ENCODE measurements around the gene STXBP6.

STXBP6 gene

DNA sequence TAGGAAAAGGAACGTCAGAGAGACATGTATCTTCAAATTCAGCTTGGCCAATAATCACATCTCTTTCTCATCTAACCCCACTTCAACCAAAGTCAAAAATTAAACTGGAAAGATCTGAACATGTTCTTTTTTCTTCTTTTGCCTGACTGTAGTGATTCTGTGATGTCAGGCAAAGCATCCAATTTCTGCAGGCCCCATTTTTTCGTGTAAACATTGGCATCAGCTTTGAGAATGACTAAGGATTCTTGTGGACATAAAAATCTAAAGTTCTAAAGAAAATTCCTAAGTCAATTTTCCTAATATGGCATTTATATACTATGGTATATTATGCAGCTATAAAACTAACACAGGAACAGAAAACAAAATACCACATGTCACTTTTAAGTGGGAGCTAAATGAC lies 89.1 kb downstream of the STXBP6 start:
- H3K36me3 ChIP-seq (ENCODE audit: low read length) = no peaks in the 10 kb centered on the region
- TF ChIP-seq, protein P1, sequence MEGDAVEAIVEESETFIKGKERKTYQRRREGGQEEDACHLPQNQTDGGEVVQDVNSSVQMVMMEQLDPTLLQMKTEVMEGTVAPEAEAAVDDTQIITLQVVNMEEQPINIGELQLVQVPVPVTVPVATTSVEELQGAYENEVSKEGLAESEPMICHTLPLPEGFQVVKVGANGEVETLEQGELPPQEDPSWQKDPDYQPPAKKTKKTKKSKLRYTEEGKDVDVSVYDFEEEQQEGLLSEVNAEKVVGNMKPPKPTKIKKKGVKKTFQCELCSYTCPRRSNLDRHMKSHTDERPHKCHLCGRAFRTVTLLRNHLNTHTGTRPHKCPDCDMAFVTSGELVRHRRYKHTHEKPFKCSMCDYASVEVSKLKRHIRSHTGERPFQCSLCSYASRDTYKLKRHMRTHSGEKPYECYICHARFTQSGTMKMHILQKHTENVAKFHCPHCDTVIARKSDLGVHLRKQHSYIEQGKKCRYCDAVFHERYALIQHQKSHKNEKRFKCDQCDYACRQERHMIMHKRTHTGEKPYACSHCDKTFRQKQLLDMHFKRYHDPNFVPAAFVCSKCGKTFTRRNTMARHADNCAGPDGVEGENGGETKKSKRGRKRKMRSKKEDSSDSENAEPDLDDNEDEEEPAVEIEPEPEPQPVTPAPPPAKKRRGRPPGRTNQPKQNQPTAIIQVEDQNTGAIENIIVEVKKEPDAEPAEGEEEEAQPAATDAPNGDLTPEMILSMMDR (IDR thresholded peaks at IDR 0.05; ENCODE audit: insufficient read depth, low read length, poor library complexity, severe bottlenecking) = no peak
- no peak for TF ChIP-seq EZH2phosphoT487 (conservative IDR thresholded peaks at IDR 0.05; ENCODE audit: low read length)
- H3K9me3 ChIP-seq (ENCODE audit: insufficient read depth, low read length) = no peaks in the 10 kb centered on the region
- no peak overlapping the region for H3K4me2 ChIP-seq (ENCODE audit: low read depth, low read length, poor library complexity, severe bottlenecking)
- no peak overlapping the region for H3K27ac ChIP-seq (ENCODE audit: low read depth, low read length)
- no peak overlapping the region for H3K9ac ChIP-seq (ENCODE audit: low read length)
- no peaks in the 10 kb centered on the region for H4K20me1 ChIP-seq (ENCODE audit: low read depth, low read length)
- no peaks in the 10 kb centered on the region for H3K27me3 ChIP-seq (ENCODE audit: low read length)
- H3K4me3 ChIP-seq (ENCODE audit: insufficient read depth, low read length, poor library complexity, severe bottlenecking) = no peak overlapping the region
- H2AFZ ChIP-seq (ENCODE audit: low read depth, low read length, severe bottlenecking) = no peak overlapping the region
- no peaks in the 10 kb centered on the region for H3F3A ChIP-seq (ENCODE audit: insufficient read depth)
- H3K79me2 ChIP-seq (ENCODE audit: insufficient read depth, low read length) = no peaks in the 10 kb centered on the region
- H3K9me2 ChIP-seq (replicated peaks; ENCODE audit: insufficient read depth, low read length) = no peaks in the 10 kb centered on the region

DNA sequence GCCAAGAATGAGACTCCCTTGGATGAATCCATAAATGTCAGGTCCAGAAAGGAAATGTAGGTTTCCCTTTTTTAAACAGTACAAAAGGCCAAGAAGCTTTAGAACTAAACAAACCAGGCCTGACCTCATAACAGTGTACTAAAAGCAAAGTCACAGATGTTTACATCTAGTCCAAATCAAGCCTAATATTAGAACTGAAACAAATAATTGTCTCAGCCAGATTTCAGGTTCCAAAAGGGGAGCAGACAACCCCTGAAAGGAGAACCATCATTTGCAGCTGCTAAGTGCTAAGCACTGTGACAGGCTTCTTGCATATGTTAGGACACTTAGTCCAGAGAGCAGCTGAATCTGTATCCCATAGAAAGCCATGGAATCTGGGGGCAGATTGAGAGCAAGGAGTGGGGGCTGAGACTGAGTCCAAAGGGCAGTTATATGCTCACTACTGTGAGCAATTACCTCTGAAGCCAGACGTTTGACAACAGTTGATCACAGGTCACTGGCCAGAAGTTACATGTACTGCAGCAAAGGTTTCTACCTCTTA lies 90.1 kb downstream of the STXBP6 start:
- no peaks in the 10 kb centered on the region for H3F3A ChIP-seq (ENCODE audit: insufficient read depth)
- no peak overlapping the region for H3K4me2 ChIP-seq (ENCODE audit: low read depth, low read length, poor library complexity, severe bottlenecking)
- no peaks in the 10 kb centered on the region for H3K79me2 ChIP-seq (ENCODE audit: insufficient read depth, low read length)
- H3K9me2 ChIP-seq (replicated peaks; ENCODE audit: insufficient read depth, low read length) = no peaks in the 10 kb centered on the region
- TF ChIP-seq EZH2phosphoT487 (conservative IDR thresholded peaks at IDR 0.05; ENCODE audit: low read length) = no peak
- TF ChIP-seq, protein P1 (IDR thresholded peaks at IDR 0.05; ENCODE audit: insufficient read depth, low read length, poor library complexity, severe bottlenecking) = no peak
- H3K27me3 ChIP-seq (ENCODE audit: low read length) = no peaks in the 10 kb centered on the region
- no peak overlapping the region for H2AFZ ChIP-seq (ENCODE audit: low read depth, low read length, severe bottlenecking)
- no peaks in the 10 kb centered on the region for H3K36me3 ChIP-seq (ENCODE audit: low read length)
- no peak overlapping the region for H3K27ac ChIP-seq (ENCODE audit: low read depth, low read length)
- no peaks in the 10 kb centered on the region for H3K9me3 ChIP-seq (ENCODE audit: insufficient read depth, low read length)
- no peak overlapping the region for H3K4me3 ChIP-seq (ENCODE audit: insufficient read depth, low read length, poor library complexity, severe bottlenecking)
- no peaks in the 10 kb centered on the region for H4K20me1 ChIP-seq (ENCODE audit: low read depth, low read length)
- no peak overlapping the region for H3K9ac ChIP-seq (ENCODE audit: low read length)

DNA sequence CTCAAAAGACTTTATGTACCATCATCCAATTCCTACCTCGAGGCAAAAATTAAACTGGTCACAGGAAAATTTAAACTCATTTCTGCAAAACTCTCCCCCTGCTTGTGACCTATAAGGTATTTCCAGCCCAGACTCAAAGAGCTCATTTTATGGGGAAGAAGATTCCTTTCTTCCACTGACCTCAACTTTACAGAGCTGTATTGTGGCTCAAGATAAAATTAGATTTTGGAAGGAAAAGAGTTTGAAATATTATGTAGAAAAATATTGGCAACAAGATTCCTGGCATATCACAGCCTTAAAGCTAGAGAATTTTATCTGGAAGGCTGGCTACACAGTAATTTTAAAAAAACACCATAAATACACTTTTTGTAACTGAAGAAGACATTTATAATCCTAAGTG lies 91.7 kb downstream of the STXBP6 start:
- Histone ChIP-seq H3K4me3 (ENCODE audit: insufficient read depth, low read length, poor library complexity, severe bottlenecking) (no peak overlapping the region), H2AFZ (ENCODE audit: low read depth, low read length, severe bottlenecking) (no peak overlapping the region), H3K9me2 (replicated peaks; ENCODE audit: insufficient read depth, low read length) (no peaks in the 10 kb centered on the region), H3K79me2 (ENCODE audit: insufficient read depth, low read length) (no peaks in the 10 kb centered on the region), H3K27ac (ENCODE audit: low read depth, low read length) (no peak overlapping the region), H3K9me3 (ENCODE audit: insufficient read depth, low read length) (no peaks in the 10 kb centered on the region), H3K4me2 (ENCODE audit: low read depth, low read length, poor library complexity, severe bottlenecking) (no peak overlapping the region), H3K27me3 (ENCODE audit: low read length) (no peaks in the 10 kb centered on the region), H3K9ac (ENCODE audit: low read length) (no peak overlapping the region), H3K36me3 (ENCODE audit: low read length) (no peaks in the 10 kb centered on the region), H3F3A (ENCODE audit: insufficient read depth) (no peaks in the 10 kb centered on the region), H4K20me1 (ENCODE audit: low read depth, low read length) (no peaks in the 10 kb centered on the region)
- TF ChIP-seq, protein P1 (IDR thresholded peaks at IDR 0.05; ENCODE audit: insufficient read depth, low read length, poor library complexity, severe bottlenecking) = no peak
- no peak for TF ChIP-seq EZH2phosphoT487 (conservative IDR thresholded peaks at IDR 0.05; ENCODE audit: low read length)

All from SU-DHL-6 (cell line).